IPS-11a (cell line): ENCODE measurements around the gene NDUFS2.
"Not testable (repeated sequence)": the region's sequence is repeated elsewhere in the genome, so short reads cannot be mapped to it uniquely, and the experiment has no call there.

Experiments
- H3K4me3 ChIP-seq: one replicate; pipeline ENCODE4 v1.5.1; 2013; ENCODE audit warnings: low read depth, low read length, control low read depth

The NDUFS2 gene

GRCh38 chr1:161218301-161219077 lies 16.3 kb downstream of the NDUFS2 start:
- H3K4me3 ChIP-seq: no peak overlapping the region

- H3K4me3 ChIP-seq: no peak overlapping the region
Measured at GRCh38 chr1:161219078-161219892, 17.1 kb downstream of the NDUFS2 start.

GRCh38 chr1:161220002-161220401 lies 17.8 kb downstream of the NDUFS2 start:
- H3K4me3 ChIP-seq: no peak overlapping the region

GRCh38 chr1:161222175-161223019 lies 20.2 kb downstream of the NDUFS2 start:
- no peak overlapping the region for H3K4me3 ChIP-seq

- no peak overlapping the region for H3K4me3 ChIP-seq
Measured at GRCh38 chr1:161223805-161224694, 21.9 kb downstream of the NDUFS2 start.

GRCh38 chr1:161224695-161225087 lies 22.5 kb downstream of the NDUFS2 start:
- H3K4me3 ChIP-seq: not testable (repeated sequence)

GRCh38 chr1:161225178-161225533 lies 23.0 kb downstream of the NDUFS2 start:
- H3K4me3 ChIP-seq: no peak overlapping the region

- H3K4me3 ChIP-seq: peak within 1 kb of the TSS; percentile 87
Measured at GRCh38 chr1:161225534-161226319, 23.6 kb downstream of the NDUFS2 start, which contains the start of gene TOMM40L. TSS of gene TOMM40L (plus strand) at chr1:161226060. CDS start at chr1:161226490, 430 bp downstream.

- peak overlapping the region; percentile 87 for H3K4me3 ChIP-seq
Measured at GRCh38 chr1:161226320-161226711, 24.1 kb downstream of the NDUFS2 start.

- peak overlapping the region; percentile 87 for H3K4me3 ChIP-seq
Measured at GRCh38 chr1:161226759-161227158, 24.6 kb downstream of the NDUFS2 start.

GRCh38 chr1:161227196-161227871 lies 25.2 kb downstream of the NDUFS2 start:
- H3K4me3 ChIP-seq: no peak overlapping the region

GRCh38 chr1:161228032-161228431 lies 25.9 kb downstream of the NDUFS2 start:
- H3K4me3 ChIP-seq: no peak overlapping the region

- no peak overlapping the region for H3K4me3 ChIP-seq
Measured at GRCh38 chr1:161229896-161230295, 27.7 kb downstream of the NDUFS2 start.

- H3K4me3 ChIP-seq: no peak overlapping the region
Measured at GRCh38 chr1:161230762-161231161, 28.6 kb downstream of the NDUFS2 start.

GRCh38 chr1:161233102-161233501 lies 30.9 kb downstream of the NDUFS2 start:
- H3K4me3 ChIP-seq: no peak overlapping the region

GRCh38 chr1:161235957-161236775 lies 34.0 kb downstream of the NDUFS2 start:
- H3K4me3 ChIP-seq: no peak overlapping the region

GRCh38 chr1:161238039-161238473 lies 35.9 kb downstream of the NDUFS2 start, which contains the start of gene NR1I3:
TSS of gene NR1I3 (minus strand) at chr1:161238203. CDS start at chr1:161236565, 1,638 bp downstream.
- no peak within 1 kb of the TSS for H3K4me3 ChIP-seq

- no peak overlapping the region for H3K4me3 ChIP-seq
Measured at GRCh38 chr1:161241682-161242081, 39.5 kb downstream of the NDUFS2 start.
